GM06990 (cell line): ENCODE data around the gene AXDND1.
"Not testable (repeated sequence)": the region's sequence is repeated elsewhere in the genome, so short reads cannot be mapped to it uniquely, and the experiment has no call there.

Source experiments
- DNase-seq: peaks from one replicate; pipeline ENCODE4 v3.0.0-alpha.2; 2011; ENCODE audit not compliant: insufficient read length; ENCODE audit errors: extremely low read depth
- H3K27me3 ChIP-seq: replicated peaks from 2 replicates; pipeline ENCODE4 v1.6.0; 2011; ENCODE audit warnings: low read length; ENCODE audit not compliant: control insufficient read depth, insufficient read depth
- H3K36me3 ChIP-seq: 2 replicates; pipeline ENCODE4 v1.5.1; 2011; ENCODE audit warnings: low read length; ENCODE audit not compliant: control insufficient read depth, insufficient read depth
- H3K4me3 ChIP-seq: replicated peaks from 2 replicates; pipeline ENCODE4 v1.5.1; 2011; ENCODE audit warnings: low read depth, mild to moderate bottlenecking, control low read depth, low read length
- CTCF ChIP-seq: IDR thresholded peaks from 2 replicates; pipeline ENCODE4 v1.5.1; 2011; ENCODE audit warnings: low read length, control low read depth, mild to moderate bottlenecking, inconsistent platforms; ENCODE audit not compliant: insufficient read depth, poor library complexity, severe bottlenecking

Gene AXDND1

GRCh38 chr1:179351281-179351680, 14.5 kb upstream of the AXDND1 start:
- no peaks in the 10 kb centered on the region for H3K27me3 ChIP-seq
- no peak for TF ChIP-seq CTCF
- H3K4me3 ChIP-seq: no peak overlapping the region
- no peak for DNase-seq
- peaks cover 2% of the 10 kb centered on the region for H3K36me3 ChIP-seq

- Histone ChIP-seq H3K36me3 (no peaks in the 10 kb centered on the region; the same call in 1 of the 2 replicates), H3K27me3 (no peaks in the 10 kb centered on the region), H3K4me3 (no peak overlapping the region)
- DNase-seq: no peak
- TF ChIP-seq CTCF: no peak
Measured at GRCh38 chr1:179352236-179352635, 13.5 kb upstream of the AXDND1 start.

GRCh38 chr1:179353546-179353945, 12.2 kb upstream of the AXDND1 start:
- DNase-seq: no peak
- no peak for TF ChIP-seq CTCF
- H3K27me3 ChIP-seq: no peaks in the 10 kb centered on the region
- H3K36me3 ChIP-seq: no peaks in the 10 kb centered on the region; the same call in 1 of the 2 replicates
- H3K4me3 ChIP-seq: no peak overlapping the region

GRCh38 chr1:179361631-179362030, 4.1 kb upstream of the AXDND1 start:
- H3K36me3 ChIP-seq, DNase-seq, H3K4me3 ChIP-seq, H3K27me3 ChIP-seq: not testable (repeated sequence)

- H3K4me3 ChIP-seq: peak overlapping the region; percentile 76
- no peak for DNase-seq
- TF ChIP-seq CTCF: no peak
- no peaks in the 10 kb centered on the region for H3K27me3 ChIP-seq
- no peaks in the 10 kb centered on the region for H3K36me3 ChIP-seq
Measured at GRCh38 chr1:179366093-179366800, 476 bp downstream of the AXDND1 start.

GRCh38 chr1:179369751-179370341, 4.1 kb downstream of the AXDND1 start:
- H3K27me3 ChIP-seq: no peaks in the 10 kb centered on the region
- peak; percentile 18 for DNase-seq
- H3K36me3 ChIP-seq: no peaks in the 10 kb centered on the region
- TF ChIP-seq CTCF: peak; percentile 51
- no peak overlapping the region for H3K4me3 ChIP-seq
